SU-DHL-6 (cell line): ENCODE measurements around the gene RNU2-1.

Experiments
- H2AFZ ChIP-seq: fragments of 200-600 bp; sonication (generic); 2 replicates; pipeline ENCODE4 v1.6.1; 2014; ENCODE audit warnings: low read depth, mild to moderate bottlenecking, moderate library complexity, mixed read lengths, antibody characterized with exemption, low read length; ENCODE audit not compliant: severe bottlenecking
- H3F3A ChIP-seq: fragments of 200-600 bp; shearing (Covaris generic); 2 replicates; pipeline ENCODE4 v1.6.0; 2016; ENCODE audit warnings: antibody characterized with exemption, mild to moderate bottlenecking; ENCODE audit not compliant: insufficient read depth
- H3K27ac ChIP-seq: fragments of 200-600 bp; sonication (generic); 2 replicates; pipeline ENCODE4 v1.5.1; 2016; ENCODE audit warnings: low read depth, mild to moderate bottlenecking, low read length, moderate library complexity, mixed read lengths
- H3K27me3 ChIP-seq: fragments of 200-600 bp; sonication (generic), shearing (Covaris generic); 2 replicates; pipeline ENCODE4 v1.6.0; 2014; ENCODE audit warnings: mild to moderate bottlenecking, low read length
- H3K36me3 ChIP-seq: fragments of 200-600 bp; sonication (generic); 2 replicates; pipeline ENCODE4 v1.6.1; 2014; ENCODE audit warnings: mild to moderate bottlenecking, low read length, mixed read lengths
- H3K4me2 ChIP-seq: fragments of 300-600, 200-600 bp; shearing (Covaris generic), sonication (generic); 2 replicates; pipeline ENCODE4 v1.6.0; 2014; ENCODE audit warnings: low read length, low read depth, mild to moderate bottlenecking; ENCODE audit not compliant: poor library complexity, severe bottlenecking
- H3K4me3 ChIP-seq: fragments of 200-600 bp; sonication (generic); 2 replicates; pipeline ENCODE4 v1.5.1; 2014; ENCODE audit warnings: antibody characterized with exemption, low read length, mild to moderate bottlenecking, mixed read lengths; ENCODE audit not compliant: insufficient read depth, poor library complexity, severe bottlenecking
- H3K79me2 ChIP-seq: fragments of 200-600 bp; sonication (generic); 2 replicates; pipeline ENCODE4 v1.6.1; 2014; ENCODE audit warnings: mild to moderate bottlenecking, low read length, moderate library complexity; ENCODE audit not compliant: insufficient read depth
- H3K9ac ChIP-seq: fragments of 200-600 bp; sonication (generic); 2 replicates; pipeline ENCODE4 v1.7.0; 2014; ENCODE audit warnings: mild to moderate bottlenecking, low read length
- H3K9me2 ChIP-seq: fragments of 200-600 bp; sonication (generic); replicated peaks from 2 replicates; pipeline ENCODE4 v1.6.1; 2014; ENCODE audit warnings: low read length; ENCODE audit not compliant: insufficient read depth
- H3K9me3 ChIP-seq: fragments of 200-600 bp; sonication (generic); 2 replicates; pipeline ENCODE4 v1.6.1; 2014; ENCODE audit warnings: low read length, mixed read lengths; ENCODE audit not compliant: insufficient read depth
- H4K20me1 ChIP-seq: fragments of 200-600 bp; sonication (generic); 2 replicates; pipeline ENCODE4 v1.6.1; 2014; ENCODE audit warnings: low read depth, mild to moderate bottlenecking, antibody characterized with exemption, low read length, moderate library complexity, mixed read lengths
- CTCF ChIP-seq: fragments of 200-600 bp; sonication (generic); IDR thresholded peaks from one replicate; pipeline ENCODE4 v1.5.1; 2017; ENCODE audit warnings: antibody characterized with exemption, mild to moderate bottlenecking, low read length, moderate library complexity; ENCODE audit not compliant: insufficient read depth, poor library complexity, severe bottlenecking
- EZH2phosphoT487 ChIP-seq: fragments of 200-600 bp; sonication (generic), shearing (Covaris generic); conservative IDR thresholded peaks from 2 replicates; pipeline ENCODE4 v1.6.1; 2018; ENCODE audit warnings: mild to moderate bottlenecking, antibody characterized with exemption, low read length, moderate library complexity, mixed read lengths

RNU2-1 gene

GRCh38 chr17:43216369-43216761 is 17.4 kb downstream of the RNU2-1 start:
- Histone ChIP-seq H4K20me1 (no peaks in the 10 kb centered on the region), H2AFZ (no peak overlapping the region), H3K4me2 (no peak overlapping the region), H3K4me3 (no peak overlapping the region), H3K9me3 (no peaks in the 10 kb centered on the region), H3K79me2 (no peaks in the 10 kb centered on the region), H3K9me2 (no peaks in the 10 kb centered on the region), H3K36me3 (no peaks in the 10 kb centered on the region), H3K27ac (no peak overlapping the region), H3K27me3 (no peaks in the 10 kb centered on the region), H3F3A (0 out of 2 replicates have a peak, but pooled peaks cover 3% of the 10 kb centered on the region), H3K9ac (no peak overlapping the region)
- TF ChIP-seq EZH2phosphoT487 = no peak
- no peak for TF ChIP-seq CTCF

- Histone ChIP-seq H3K9me3 (no peaks in the 10 kb centered on the region), H3K9me2 (no peaks in the 10 kb centered on the region), H3K27me3 (no peaks in the 10 kb centered on the region), H4K20me1 (no peaks in the 10 kb centered on the region), H3K4me3 (no peak overlapping the region), H3F3A (peaks cover 6% of the 10 kb centered on the region), H3K79me2 (no peaks in the 10 kb centered on the region), H3K27ac (no peak overlapping the region), H2AFZ (no peak overlapping the region), H3K9ac (no peak overlapping the region), H3K36me3 (no peaks in the 10 kb centered on the region), H3K4me2 (no peak overlapping the region)
- TF ChIP-seq CTCF (no peak), EZH2phosphoT487 (no peak)
These were observed 18.4 kb downstream of the RNU2-1 start for GRCh38 chr17:43215341-43215740.

GRCh38 chr17:43213545-43213944 is 20.2 kb downstream of the RNU2-1 start:
- no peaks in the 10 kb centered on the region for H3K27me3 ChIP-seq
- H3K9me2 ChIP-seq = no peaks in the 10 kb centered on the region
- H3K4me3 ChIP-seq = no peak overlapping the region
- TF ChIP-seq CTCF (no peak), EZH2phosphoT487 (no peak)
- H3K36me3 ChIP-seq = no peaks in the 10 kb centered on the region
- no peak overlapping the region for H3K9ac ChIP-seq
- no peaks in the 10 kb centered on the region for H4K20me1 ChIP-seq
- no peak overlapping the region for H3K4me2 ChIP-seq
- H3K27ac ChIP-seq = no peak overlapping the region
- H2AFZ ChIP-seq = no peak overlapping the region
- peaks cover 12% of the 10 kb centered on the region for H3F3A ChIP-seq
- H3K9me3 ChIP-seq = no peaks in the 10 kb centered on the region
- no peaks in the 10 kb centered on the region for H3K79me2 ChIP-seq
